ENCODE data around the gene CYTH2.

- TF ChIP-seq, protein P1, sequence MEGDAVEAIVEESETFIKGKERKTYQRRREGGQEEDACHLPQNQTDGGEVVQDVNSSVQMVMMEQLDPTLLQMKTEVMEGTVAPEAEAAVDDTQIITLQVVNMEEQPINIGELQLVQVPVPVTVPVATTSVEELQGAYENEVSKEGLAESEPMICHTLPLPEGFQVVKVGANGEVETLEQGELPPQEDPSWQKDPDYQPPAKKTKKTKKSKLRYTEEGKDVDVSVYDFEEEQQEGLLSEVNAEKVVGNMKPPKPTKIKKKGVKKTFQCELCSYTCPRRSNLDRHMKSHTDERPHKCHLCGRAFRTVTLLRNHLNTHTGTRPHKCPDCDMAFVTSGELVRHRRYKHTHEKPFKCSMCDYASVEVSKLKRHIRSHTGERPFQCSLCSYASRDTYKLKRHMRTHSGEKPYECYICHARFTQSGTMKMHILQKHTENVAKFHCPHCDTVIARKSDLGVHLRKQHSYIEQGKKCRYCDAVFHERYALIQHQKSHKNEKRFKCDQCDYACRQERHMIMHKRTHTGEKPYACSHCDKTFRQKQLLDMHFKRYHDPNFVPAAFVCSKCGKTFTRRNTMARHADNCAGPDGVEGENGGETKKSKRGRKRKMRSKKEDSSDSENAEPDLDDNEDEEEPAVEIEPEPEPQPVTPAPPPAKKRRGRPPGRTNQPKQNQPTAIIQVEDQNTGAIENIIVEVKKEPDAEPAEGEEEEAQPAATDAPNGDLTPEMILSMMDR (IDR thresholded peaks at IDR 0.05), result peak in 2 of 7 experiments; percentile 1 to 4
- peak; percentile 88 to 95 (median 93) for TF ChIP-seq POLR2A (IDR thresholded peaks at IDR 0.05)
These were observed at the start of gene CYTH2 for GRCh38 chr19:48469289-48469881.
